Measurements from ENCODE around the gene NOP16.
A peak's percentile ranks its signal among the peaks of the same experiment; 100 is the strongest.

DNA sequence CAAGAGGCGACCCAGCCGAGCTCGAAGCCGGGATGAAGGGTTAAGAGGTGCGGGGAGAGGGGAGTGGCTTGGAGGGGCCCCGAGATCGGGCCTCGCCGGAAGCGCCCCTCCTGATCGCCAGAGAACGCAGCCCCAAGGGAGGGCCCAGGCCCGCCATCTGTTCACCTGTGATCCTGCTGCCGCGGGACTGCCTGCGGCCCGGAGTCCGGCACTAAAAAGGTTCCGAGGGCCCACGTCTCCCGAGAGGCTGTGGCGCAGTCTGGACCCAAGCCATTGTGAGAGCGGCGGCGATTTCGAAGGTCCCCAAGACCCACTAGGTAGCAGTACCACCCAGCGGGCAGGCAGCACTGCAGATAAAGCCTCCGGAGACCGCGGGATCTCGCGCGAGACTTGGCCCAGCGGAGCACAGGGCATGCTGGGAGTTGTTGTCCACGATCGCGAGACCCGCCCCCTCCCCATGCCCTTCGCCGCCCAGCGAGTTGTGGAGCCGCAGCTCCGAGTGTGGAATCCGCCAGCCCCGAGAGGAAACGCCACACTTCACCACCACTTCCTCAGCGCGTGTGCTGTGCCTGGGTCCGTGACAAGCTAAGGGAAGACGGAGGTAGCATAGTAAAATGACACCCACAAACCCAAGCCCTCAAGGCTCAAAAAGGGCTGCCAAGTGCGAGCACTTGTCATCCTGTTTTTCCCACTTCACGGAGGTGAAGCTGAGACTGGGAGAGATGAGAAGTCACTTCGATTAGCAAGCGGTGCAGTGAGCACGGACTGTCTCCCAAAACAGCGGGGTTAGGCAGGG lies 26.8 kb downstream of the NOP16 start, which contains the start of gene KIAA1191:
- TF ChIP-seq, protein P1, sequence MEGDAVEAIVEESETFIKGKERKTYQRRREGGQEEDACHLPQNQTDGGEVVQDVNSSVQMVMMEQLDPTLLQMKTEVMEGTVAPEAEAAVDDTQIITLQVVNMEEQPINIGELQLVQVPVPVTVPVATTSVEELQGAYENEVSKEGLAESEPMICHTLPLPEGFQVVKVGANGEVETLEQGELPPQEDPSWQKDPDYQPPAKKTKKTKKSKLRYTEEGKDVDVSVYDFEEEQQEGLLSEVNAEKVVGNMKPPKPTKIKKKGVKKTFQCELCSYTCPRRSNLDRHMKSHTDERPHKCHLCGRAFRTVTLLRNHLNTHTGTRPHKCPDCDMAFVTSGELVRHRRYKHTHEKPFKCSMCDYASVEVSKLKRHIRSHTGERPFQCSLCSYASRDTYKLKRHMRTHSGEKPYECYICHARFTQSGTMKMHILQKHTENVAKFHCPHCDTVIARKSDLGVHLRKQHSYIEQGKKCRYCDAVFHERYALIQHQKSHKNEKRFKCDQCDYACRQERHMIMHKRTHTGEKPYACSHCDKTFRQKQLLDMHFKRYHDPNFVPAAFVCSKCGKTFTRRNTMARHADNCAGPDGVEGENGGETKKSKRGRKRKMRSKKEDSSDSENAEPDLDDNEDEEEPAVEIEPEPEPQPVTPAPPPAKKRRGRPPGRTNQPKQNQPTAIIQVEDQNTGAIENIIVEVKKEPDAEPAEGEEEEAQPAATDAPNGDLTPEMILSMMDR (IDR thresholded peaks at IDR 0.05): peak; percentile 14 to 41 (median 35)
- peak; percentile 48 for TF ChIP-seq POLR2A (IDR thresholded peaks at IDR 0.05; ENCODE audit: low read depth)
